H1 (cell line): Measurements from ENCODE around the gene SPOCK1.

Experiments
- CTCF ChIP-seq, 3 experiments: IDR thresholded peaks; 1 replicate in 2 of 3; 2 replicates in 1 of 3; pipeline versions ENCODE4 v1.5.1 to v1.6.1; 2011; ENCODE audit warnings: low read length in 3 of 3, mild to moderate bottlenecking in 3 of 3, inconsistent platforms in 2 of 3, low read depth in 1 of 3, moderate library complexity in 1 of 3; ENCODE audit not compliant: insufficient read depth in 1 of 3; ENCODE audit errors: control extremely low read depth in 1 of 3
- RAD21 ChIP-seq, 2 experiments: IDR thresholded peaks in 1 of 2; conservative IDR thresholded peaks in 1 of 2; 2 replicates each; pipeline ENCODE4 v1.6.1; 2011; ENCODE audit warnings: low read depth in 2 of 2, low read length in 2 of 2, improper control_type of control experiment in 1 of 2, inconsistent platforms in 1 of 2, mild to moderate bottlenecking in 1 of 2, moderate library complexity in 1 of 2
- TBP ChIP-seq: IDR thresholded peaks from 2 replicates; pipeline ENCODE4 v1.6.1; 2011; ENCODE audit warnings: low read depth, low read length, improper control_type of control experiment

GRCh38 chr5:137085206-137085605, 413.9 kb downstream of the SPOCK1 start:
- TF ChIP-seq TBP (no peak), CTCF (IDR thresholded peaks at IDR 0.05; ENCODE audit: control extremely low read depth in 1 of 3, insufficient read depth in 1 of 3, low read depth in 1 of 3, low read length in 3 of 3) (no peak), RAD21 (IDR thresholded peaks at IDR 0.05 in 1 of 2, conservative IDR thresholded peaks at IDR 0.05 in 1 of 2; ENCODE audit: low read depth in 2 of 2, low read length in 2 of 2) (no peak)
